ENCODE results near the gene KCNJ5. TPM values are rescaled to one million over a fixed set of nuclear protein-coding genes. Genes with fewer than 3 reads are reported as not detected.
A peak's percentile ranks its signal among the peaks of the same experiment; 100 is the strongest.

KCNJ5 gene
- total and polyA plus RNA-seq, 10 of the 15 experiments (the other 5 are each of a cell fraction or from before 2014, with no cell fraction given), result 0.03 TPM; not detected in 8

- BruUV-seq (replicated peaks), result no TSS peak
- no peak for FAIRE-seq
Observed at GRCh38 chr11:128905345-128906184, 14.4 kb downstream of the KCNJ5 start.

More at GRCh38 chr11:128905345-128906184, 14.4 kb downstream of the KCNJ5 start:
- TF ChIP-seq E4F1 (IDR thresholded peaks at IDR 0.05; ENCODE audit: borderline replicate concordance, partially characterized antibody) (no peak), ATF3 (IDR thresholded peaks at IDR 0.05; ENCODE audit: borderline replicate concordance, extremely low read depth, low read depth, low read length) (no peak), SMARCA5 (IDR thresholded peaks at IDR 0.05) (0 out of 2 replicates have a peak, but pooled peaks have one; percentile 42), PRDM15 (CRISPR knock-in tag; IDR thresholded peaks at IDR 0.05) (no peak), MEF2B (IDR thresholded peaks at IDR 0.05; ENCODE audit: partially characterized antibody, poor library complexity, severe bottlenecking) (peak; percentile 45), LARP7 (IDR thresholded peaks at IDR 0.05) (no peak), ZBED1 (IDR thresholded peaks at IDR 0.05; ENCODE audit: borderline replicate concordance) (no peak), HCFC1 (IDR thresholded peaks at IDR 0.05; ENCODE audit: low read length) (no peak), CTCF (IDR thresholded peaks at IDR 0.05 in 2 of 3, conservative IDR thresholded peaks at IDR 0.05 in 1 of 3; ENCODE audit: control insufficient read depth in 2 of 3, extremely low read depth in 1 of 3, insufficient read depth in 1 of 3, low read depth in 3 of 3, low read length in 3 of 3) (peak; percentile 27 to 48 (median 35); a peak in 4 of 6 replicates), BHLHE40 (IDR thresholded peaks at IDR 0.05; ENCODE audit: borderline replicate concordance in 1 of 2, low read depth in 2 of 2, low read length in 1 of 2) (peak; percentile 14 to 33; a peak in 2 of 4 replicates), SREBF2 (IDR thresholded peaks at IDR 0.05; ENCODE audit: low read length) (no peak), ZNF622 (IDR thresholded peaks at IDR 0.05) (no peak), RAD21 (IDR thresholded peaks at IDR 0.05; ENCODE audit: insufficient read depth, low read depth, low read length) (0 out of 2 replicates have a peak, but pooled peaks have one; percentile 18)
- ATAC-seq (peak; percentile 80), DNase-seq (ENCODE audit: low read depth, low spot score) (no peak)
- H3K27me3 ChIP-seq (replicated peaks in 1 of 2; ENCODE audit: control insufficient read depth in 2 of 2, insufficient read depth in 2 of 2, low read length in 1 of 2), result peaks cover 0 to 14% of the 10 kb centered on the region in 2 experiments; a peak in 1 of 4 replicates
- H3K36me3 ChIP-seq (ENCODE audit: control insufficient read depth in 2 of 2, insufficient read depth in 2 of 2, low read length in 1 of 2), result no peaks in the 10 kb centered on the region
- no peak overlapping the region for H3K9ac ChIP-seq (ENCODE audit: control insufficient read depth, insufficient read depth, low read length)
- WGBS (ENCODE audit: insufficient coverage, insufficient replicate concordance, low lambda C conversion rate, missing lambda C conversion rate), result 3% methylated on average over 31 of the region's 45 CpGs
- in situ Hi-C loops (cut with MboI) (no loop called here), intact Hi-C loops (cut with micrococcal nuclease; ENCODE audit: unreplicated experiment) (loop anchor here (1.0 kb wide), 1 partner anchor 21 kb away; no protein-coding TSS in a partner anchor)
- H3K9me3 ChIP-seq (replicated peaks; ENCODE audit: control insufficient read depth, insufficient read depth, low read length), result no peaks in the 10 kb centered on the region; the same call in 2 of the 3 replicates
- H3K79me2 ChIP-seq (ENCODE audit: control insufficient read depth, insufficient read depth, low read length), result no peaks in the 10 kb centered on the region
- ChIA-PET CTCF (interaction anchor here (0.6 to 9.2 kb wide), 14 partner anchors 10 to 748 kb away, joined by 3 to 74 read pairs (median 4); partner anchors contain the start of gene TP53AIP1), RAD21 (ENCODE audit: unreplicated experiment) (interaction anchor here (0.7 to 1.9 kb wide), 5 partner anchors 19 to 120 kb away, joined by 3 to 14 read pairs (median 4); no protein-coding TSS in a partner anchor), POLR2A (no interaction called here), SMC1A (ENCODE audit: uncharacterized antibody, unreplicated experiment) (interaction anchor here (0.8 to 2.3 kb wide), 9 partner anchors 13 to 59 kb away, joined by 3 to 12 read pairs (median 3); no protein-coding TSS in a partner anchor)
- no peak overlapping the region for H3K27ac ChIP-seq (ENCODE audit: control insufficient read depth, insufficient read depth)
- peak overlapping the region; percentile 33 for H2AFZ ChIP-seq (ENCODE audit: control insufficient read depth, low read depth, low read length)
- no peaks in the 10 kb centered on the region for H4K20me1 ChIP-seq (ENCODE audit: control insufficient read depth, insufficient read depth)
- peak overlapping the region; percentile 60 for H3K4me3 ChIP-seq
- peak overlapping the region; percentile 66 for H3K4me2 ChIP-seq (ENCODE audit: control insufficient read depth, insufficient read depth)
- no peaks in the 10 kb centered on the region for H3K4me1 ChIP-seq (ENCODE audit: control insufficient read depth, insufficient read depth, low read length)
